Effector memory CD4-positive, alpha-beta T cell (primary cell): ENCODE data around the gene PNP.
"Not testable (repeated sequence)": the region's sequence is repeated elsewhere in the genome, so short reads cannot be mapped to it uniquely, and the experiment has no call there.

Experiments used
- DNase-seq, 3 donors: peaks; one replicate each; pipeline ENCODE4 v3.0.0-alpha.2; 2020
- H3K27ac ChIP-seq: 2 replicates; pipeline ENCODE4 v1.7.0; 2013; ENCODE audit warnings: mild to moderate bottlenecking, low read length, moderate library complexity; ENCODE audit not compliant: insufficient read depth, poor library complexity, severe bottlenecking
- H3K27me3 ChIP-seq: replicated peaks from 2 replicates; pipeline ENCODE4 v1.7.0; 2013; ENCODE audit warnings: mild to moderate bottlenecking, low read length; ENCODE audit not compliant: insufficient read depth, control insufficient read depth, poor library complexity, severe bottlenecking
- H3K36me3 ChIP-seq: 2 replicates; pipeline ENCODE4 v1.7.0; 2013; ENCODE audit warnings: mild to moderate bottlenecking, low read length, moderate library complexity; ENCODE audit not compliant: control insufficient read depth, insufficient read depth
- H3K4me1 ChIP-seq: 2 replicates; pipeline ENCODE4 v1.7.0; 2013; ENCODE audit warnings: low read length, mild to moderate bottlenecking; ENCODE audit not compliant: control insufficient read depth, insufficient read depth, poor library complexity, severe bottlenecking
- H3K4me3 ChIP-seq: 2 replicates; pipeline ENCODE4 v1.7.0; 2013; ENCODE audit warnings: low read length, low read depth, mild to moderate bottlenecking; ENCODE audit not compliant: insufficient read depth, poor library complexity, severe bottlenecking
- H3K9me3 ChIP-seq: 2 replicates; pipeline ENCODE4 v1.7.0; 2013; ENCODE audit warnings: mild to moderate bottlenecking, low read length, moderate library complexity; ENCODE audit not compliant: control insufficient read depth

Gene PNP

DNA sequence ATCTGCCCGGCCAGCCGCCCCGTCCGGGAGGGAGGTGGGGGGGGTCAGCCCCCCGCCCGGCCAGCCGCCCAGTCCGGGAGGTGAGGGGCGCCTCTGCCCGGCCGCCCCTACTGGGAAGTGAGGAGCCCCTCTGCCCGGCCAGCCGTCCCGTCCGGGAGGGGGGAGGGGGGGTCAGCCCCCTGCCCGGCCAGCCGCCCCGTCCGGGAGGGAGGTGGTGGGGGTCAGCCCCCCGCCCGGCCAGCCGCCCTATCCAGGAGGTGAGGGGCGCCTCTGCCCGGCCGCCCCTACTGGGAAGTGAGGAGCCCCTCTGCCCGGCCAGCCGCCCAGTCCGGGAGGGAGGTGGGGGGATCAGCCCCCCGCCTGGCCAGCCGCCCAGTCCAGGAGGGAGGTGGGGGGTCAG, 37.1 kb downstream of the PNP start:
- not testable (repeated sequence) for DNase-seq, H3K9me3 ChIP-seq

DNA sequence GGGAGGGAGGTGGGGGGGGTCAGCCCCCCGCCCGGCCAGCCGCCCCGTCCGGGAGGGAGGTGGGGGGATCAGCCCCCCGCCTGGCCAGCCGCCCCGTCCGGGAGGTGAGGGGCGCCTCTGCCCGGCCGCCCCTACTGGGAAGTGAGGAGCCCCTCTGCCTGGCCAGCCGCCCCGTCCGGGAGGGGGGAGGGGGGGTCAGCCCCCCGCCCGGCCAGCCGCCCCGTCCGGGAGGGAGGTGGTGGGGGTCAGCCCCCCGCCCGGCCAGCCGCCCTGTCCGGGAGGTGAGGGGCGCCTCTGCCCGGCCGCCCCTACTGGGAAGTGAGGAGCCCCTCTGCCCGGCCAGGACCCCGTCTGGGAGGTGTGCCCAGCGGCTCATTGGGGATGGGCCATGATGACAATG, 37.5 kb downstream of the PNP start:
- not testable (repeated sequence) for H3K4me3 ChIP-seq

More for the DNA sequence above, 37.1 kb downstream of the PNP start:
- not testable (repeated sequence) for H3K36me3 ChIP-seq, H3K4me1 ChIP-seq, H3K27me3 ChIP-seq, H3K4me3 ChIP-seq, H3K27ac ChIP-seq

DNA sequence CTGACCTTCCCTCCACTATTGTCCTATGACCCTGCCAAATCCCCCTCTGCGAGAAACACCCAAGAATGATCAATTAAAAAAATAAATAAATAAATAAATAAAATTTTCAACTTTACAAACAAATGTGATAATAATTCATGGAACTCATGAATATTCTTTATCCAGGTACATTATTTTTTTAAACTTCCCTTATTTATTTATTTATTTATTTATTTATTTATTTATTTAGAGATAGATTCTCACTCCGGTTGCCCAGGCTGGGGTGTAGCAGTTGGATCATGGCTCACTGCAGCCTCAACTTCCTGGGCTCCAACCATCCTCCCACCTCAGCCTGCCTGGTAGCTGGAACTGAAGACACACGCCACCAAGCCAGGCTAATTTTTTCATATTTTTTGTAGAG, 38.3 kb downstream of the PNP start:
- not testable (repeated sequence) for DNase-seq, H3K9me3 ChIP-seq

More for the DNA sequence above, 37.5 kb downstream of the PNP start:
- DNase-seq, H3K4me1 ChIP-seq, H3K27ac ChIP-seq, H3K27me3 ChIP-seq, H3K9me3 ChIP-seq, H3K36me3 ChIP-seq: not testable (repeated sequence)

DNA sequence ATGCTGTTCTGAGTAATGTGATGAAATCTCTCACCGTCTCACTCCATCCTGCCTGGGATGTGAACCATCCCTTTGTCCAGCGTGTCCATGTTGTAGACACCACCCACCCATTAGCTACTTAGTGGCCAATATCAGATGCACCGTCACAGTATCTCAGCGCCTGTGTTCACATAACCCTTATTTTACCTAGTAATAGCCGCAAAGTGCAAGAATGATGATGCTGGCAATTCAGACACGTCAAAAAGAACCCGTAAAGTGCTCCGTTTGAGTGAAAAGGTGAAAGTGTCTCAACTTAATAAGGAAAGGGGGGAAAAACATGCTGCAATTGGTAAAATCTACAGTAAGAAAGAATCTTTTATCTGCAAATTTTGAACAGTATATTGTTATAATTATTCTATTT, 39.2 kb downstream of the PNP start:
- Histone ChIP-seq H3K27ac (no peak overlapping the region), H3K4me1 (no peaks in the 10 kb centered on the region), H3K4me3 (no peak overlapping the region), H3K9me3 (no peaks in the 10 kb centered on the region), H3K36me3 (no peaks in the 10 kb centered on the region), H3K27me3 (no peaks in the 10 kb centered on the region)
- DNase-seq: no peak

More for the DNA sequence above, 38.3 kb downstream of the PNP start:
- H3K27me3 ChIP-seq, H3K4me3 ChIP-seq, H3K4me1 ChIP-seq, H3K36me3 ChIP-seq, H3K27ac ChIP-seq: not testable (repeated sequence)

DNA sequence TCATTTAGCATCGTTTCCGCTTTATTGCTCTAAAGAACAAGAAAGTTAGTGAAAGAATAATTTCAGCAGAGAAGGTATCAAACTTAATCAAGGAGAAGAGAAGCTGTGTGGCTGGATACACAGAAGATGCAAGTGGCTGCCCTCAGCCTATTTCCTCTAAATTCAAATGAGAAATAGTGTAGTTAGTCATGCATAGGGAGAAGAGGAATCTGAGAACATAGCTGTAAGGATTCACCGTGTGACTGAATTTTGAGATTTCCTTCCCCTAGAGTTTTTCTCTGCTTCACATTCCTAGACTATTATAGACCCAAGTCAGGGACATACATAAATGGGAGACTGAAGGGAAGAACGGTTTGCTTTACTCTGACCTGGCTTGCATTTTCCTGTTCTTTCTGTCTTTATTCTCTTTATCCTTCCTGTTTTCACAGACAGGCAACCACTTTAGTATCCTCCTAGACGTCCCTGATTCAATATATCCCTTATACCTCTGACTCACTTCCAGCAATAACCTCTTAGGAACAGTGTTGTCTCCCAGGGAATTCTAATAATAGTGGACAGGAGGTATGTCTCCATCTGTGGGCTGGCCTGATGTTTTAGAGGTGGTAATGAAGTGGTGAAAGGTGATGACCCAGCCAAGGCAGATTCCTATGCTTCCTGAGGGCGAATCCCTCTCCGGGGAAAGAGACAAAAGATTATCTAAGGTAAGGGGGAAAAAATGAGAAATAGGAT, 43.1 kb downstream of the PNP start:
- no peak overlapping the region for H3K4me3 ChIP-seq
- H3K4me1 ChIP-seq: no peaks in the 10 kb centered on the region
- no peak overlapping the region for H3K27ac ChIP-seq
- H3K36me3 ChIP-seq: no peaks in the 10 kb centered on the region
- H3K27me3 ChIP-seq: peaks cover 2% of the 10 kb centered on the region
- no peaks in the 10 kb centered on the region for H3K9me3 ChIP-seq
- DNase-seq: no peak

DNA sequence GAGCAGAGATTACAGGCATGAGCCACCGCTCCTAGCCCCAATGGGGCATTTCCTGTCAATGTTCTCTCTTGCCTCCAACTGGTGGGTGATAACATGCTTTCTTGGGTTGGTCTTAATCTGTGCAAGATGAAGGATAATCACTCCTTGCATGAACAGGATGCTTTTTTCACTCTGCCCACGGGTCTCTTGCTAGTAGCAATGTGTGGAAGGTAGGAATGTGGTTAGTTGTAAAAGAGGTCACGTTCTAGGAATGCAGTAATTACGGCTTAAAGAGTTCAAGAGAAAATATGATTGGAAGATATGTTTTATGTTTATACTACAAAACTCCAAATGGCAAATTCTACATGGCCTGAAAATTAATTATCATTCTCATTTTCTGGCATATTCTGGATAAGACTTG, 46.6 kb downstream of the PNP start:
- peaks cover 2% of the 10 kb centered on the region for H3K27me3 ChIP-seq
- DNase-seq: no peak
- H3K27ac ChIP-seq: no peak overlapping the region
- no peaks in the 10 kb centered on the region for H3K9me3 ChIP-seq
- no peak overlapping the region for H3K4me3 ChIP-seq
- no peaks in the 10 kb centered on the region for H3K36me3 ChIP-seq
- H3K4me1 ChIP-seq: no peaks in the 10 kb centered on the region

DNA sequence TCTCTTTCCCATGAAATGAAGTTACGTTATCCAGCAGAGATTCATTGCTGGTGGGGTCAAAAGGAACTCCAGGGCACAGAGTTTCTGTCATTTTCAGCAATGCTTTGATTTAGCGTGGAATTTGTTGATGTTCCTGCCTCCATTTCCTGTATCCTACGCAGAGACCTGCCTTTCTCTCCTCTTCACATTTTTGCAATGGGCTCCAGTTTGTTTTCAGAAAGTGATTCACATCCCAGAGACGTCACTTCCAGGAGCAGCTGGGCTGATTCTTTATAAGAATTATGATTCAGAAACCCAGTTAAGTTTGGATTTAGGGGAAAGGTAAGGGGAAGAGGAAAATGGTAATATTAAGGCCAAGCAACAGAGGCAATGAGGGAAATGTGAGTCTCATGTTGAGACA, 47.7 kb downstream of the PNP start:
- no peak for DNase-seq
- H3K4me3 ChIP-seq: no peak overlapping the region
- no peak overlapping the region for H3K27ac ChIP-seq

DNA sequence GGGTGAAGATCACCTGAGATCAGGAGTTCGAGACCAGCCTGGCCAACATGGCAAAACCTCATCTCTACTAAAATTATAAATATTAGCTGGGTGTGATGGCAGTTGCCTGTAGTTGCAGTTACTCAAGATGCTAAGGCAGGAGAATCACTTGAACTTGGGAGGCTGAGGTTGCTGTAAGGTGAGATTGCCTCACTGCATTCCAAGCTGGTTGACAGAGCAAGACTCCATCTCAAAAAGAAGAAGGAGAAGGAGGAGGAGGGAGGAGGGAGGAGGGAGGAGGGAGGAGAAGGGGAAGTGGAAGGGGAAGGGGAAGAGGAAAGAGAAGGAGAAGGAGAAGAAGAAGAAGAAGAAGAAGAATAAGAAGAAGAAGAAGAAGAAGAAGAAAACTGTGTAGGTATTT, 53.1 kb downstream of the PNP start:
- Histone ChIP-seq H3K4me3 (no peak overlapping the region), H3K36me3 (no peaks in the 10 kb centered on the region), H3K27me3 (no peaks in the 10 kb centered on the region), H3K4me1 (no peaks in the 10 kb centered on the region), H3K9me3 (no peaks in the 10 kb centered on the region), H3K27ac (no peak overlapping the region)
- no peak for DNase-seq

More for the DNA sequence above, 47.7 kb downstream of the PNP start:
- Histone ChIP-seq H3K9me3 (no peaks in the 10 kb centered on the region), H3K36me3 (no peaks in the 10 kb centered on the region), H3K4me1 (no peaks in the 10 kb centered on the region), H3K27me3 (peaks cover 2% of the 10 kb centered on the region)

DNA sequence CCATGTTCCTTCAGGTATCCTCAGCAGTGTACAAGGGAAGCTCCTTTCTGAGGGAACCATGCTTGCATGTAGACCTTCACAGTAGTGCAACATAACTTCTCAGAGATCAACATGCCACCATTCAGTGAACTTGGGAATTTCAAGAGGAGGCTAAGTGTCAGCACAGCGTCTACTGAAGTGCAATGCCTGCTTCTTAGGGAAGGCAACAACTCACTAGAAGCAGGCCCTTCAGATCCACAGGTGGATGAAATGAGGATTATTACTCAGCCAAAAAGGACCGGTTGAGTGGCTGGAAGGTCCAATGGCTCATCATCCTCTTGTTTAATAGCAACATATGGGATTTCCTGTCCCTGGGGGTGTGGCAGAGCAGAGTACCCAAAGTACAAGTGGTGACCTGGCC, 54.8 kb downstream of the PNP start:
- no peaks in the 10 kb centered on the region for H3K4me1 ChIP-seq
- no peak overlapping the region for H3K27ac ChIP-seq
- no peak for DNase-seq
- no peak overlapping the region for H3K4me3 ChIP-seq
- H3K9me3 ChIP-seq: no peaks in the 10 kb centered on the region
- H3K27me3 ChIP-seq: no peaks in the 10 kb centered on the region
- H3K36me3 ChIP-seq: no peaks in the 10 kb centered on the region
